G401 (cell line): Measurements from ENCODE around the gene EEF1AKMT1. TPM values are rescaled to one million over a fixed set of nuclear protein-coding genes. Genes with fewer than 3 reads are reported as not detected.
"Not testable (repeated sequence)": the region's sequence is repeated elsewhere in the genome, so short reads cannot be mapped to it uniquely, and the experiment has no call there.

ENCODE experiments used
- DNase-seq: peaks from one replicate; pipeline ENCODE4 v3.0.0-alpha.2; 2015; ENCODE audit warnings: low spot score
- in situ Hi-C: cut with HindIII; loops from 2 replicates; pipeline ENCODE4 v1.10.0; 2016; ENCODE audit warnings: low sequenced_read_pairs, mixed read lengths
- total RNA-seq: library from RNA; depleted of rRNA; stranded (reverse); fragments of >200 nt; shearing (Covaris generic); gene quantifications from 2 replicates; pipeline ENCODE4 v1.2.3, GENCODE V29; 2014

Gene EEF1AKMT1
- total RNA-seq, 1 experiment from 2014 or later = 14.4 TPM

DNA sequence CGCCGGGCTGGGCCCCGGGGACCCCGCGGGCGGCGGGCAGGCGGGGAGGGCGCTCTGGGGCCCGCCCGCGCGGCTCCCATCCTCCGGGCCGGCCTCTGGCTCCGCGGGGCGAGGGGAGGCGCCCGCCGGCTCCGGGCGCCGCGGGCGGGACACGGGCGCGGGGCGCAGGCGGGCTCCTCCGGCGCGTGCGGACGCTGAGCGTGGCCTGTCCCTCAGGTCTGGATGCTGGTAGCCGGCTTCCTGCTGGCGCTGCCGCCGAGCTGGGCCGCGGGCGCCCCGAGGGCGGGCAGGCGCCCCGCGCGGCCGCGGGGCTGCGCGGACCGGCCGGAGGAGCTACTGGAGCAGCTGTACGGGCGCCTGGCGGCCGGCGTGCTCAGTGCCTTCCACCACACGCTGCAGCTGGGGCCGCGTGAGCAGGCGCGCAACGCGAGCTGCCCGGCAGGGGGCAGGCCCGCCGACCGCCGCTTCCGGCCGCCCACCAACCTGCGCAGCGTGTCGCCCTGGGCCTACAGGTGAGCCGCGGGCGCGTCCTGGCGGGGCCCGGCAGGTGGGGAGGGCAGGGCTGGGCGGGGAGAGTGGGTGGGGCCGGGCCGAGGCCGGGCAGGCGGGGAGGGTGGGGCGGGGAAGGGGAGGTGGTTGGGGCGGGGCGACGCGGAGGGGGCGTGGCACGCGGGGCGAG, 69.8 kb downstream of the EEF1AKMT1 start:
- DNase-seq = peak; percentile 55
- in situ Hi-C loops = no loop called here

DNA sequence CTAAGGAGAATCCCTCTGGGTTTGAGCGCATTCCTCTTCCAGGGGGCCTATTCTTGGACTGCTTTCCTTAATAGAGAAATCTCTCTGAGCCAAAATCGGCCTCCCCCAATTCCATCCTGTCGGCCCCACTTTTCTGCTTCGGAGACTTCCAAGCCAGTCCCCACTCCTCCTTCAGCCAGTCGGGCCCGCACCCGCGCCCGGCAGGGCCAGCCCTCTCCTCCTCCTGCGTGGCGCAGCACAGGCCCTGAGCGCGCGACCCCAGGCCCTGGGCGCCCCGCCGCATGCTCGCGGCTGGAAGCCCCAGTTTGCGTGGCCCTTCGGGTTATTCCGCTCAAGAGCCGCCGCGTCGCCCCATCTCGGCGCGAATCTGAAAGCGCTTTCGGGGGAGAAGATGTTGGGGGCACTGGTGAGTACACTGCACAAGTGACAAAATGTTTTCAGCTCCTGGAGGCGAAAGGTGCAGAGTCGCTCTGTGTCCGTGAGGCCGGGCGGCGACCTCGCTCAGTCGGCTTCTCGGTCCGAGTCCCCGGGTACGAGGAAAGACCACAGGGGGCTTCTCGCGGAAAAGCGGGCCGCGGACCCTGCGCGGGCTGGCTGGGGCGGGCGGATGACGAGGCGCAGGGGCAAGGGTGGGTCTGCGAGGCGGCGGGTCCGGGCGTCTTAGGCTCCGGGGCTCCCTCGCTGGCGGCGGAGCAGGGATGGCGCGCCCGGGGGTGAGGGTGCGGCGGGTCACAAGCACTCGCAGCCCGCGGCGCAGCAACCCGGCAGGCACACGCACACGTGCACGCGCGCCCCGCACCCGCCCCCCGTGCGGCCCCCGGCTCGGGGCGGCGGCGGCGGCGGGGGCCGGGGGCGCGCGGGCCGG, 70.6 kb downstream of the EEF1AKMT1 start, which contains the start of gene IL17D:
TSS of gene IL17D (plus strand) at position 785 of the 865 bp plus-strand sequence. CDS start 303 bp downstream, outside the sequence.
- in situ Hi-C loops = no loop called here
- DNase-seq = peak; percentile 46

DNA sequence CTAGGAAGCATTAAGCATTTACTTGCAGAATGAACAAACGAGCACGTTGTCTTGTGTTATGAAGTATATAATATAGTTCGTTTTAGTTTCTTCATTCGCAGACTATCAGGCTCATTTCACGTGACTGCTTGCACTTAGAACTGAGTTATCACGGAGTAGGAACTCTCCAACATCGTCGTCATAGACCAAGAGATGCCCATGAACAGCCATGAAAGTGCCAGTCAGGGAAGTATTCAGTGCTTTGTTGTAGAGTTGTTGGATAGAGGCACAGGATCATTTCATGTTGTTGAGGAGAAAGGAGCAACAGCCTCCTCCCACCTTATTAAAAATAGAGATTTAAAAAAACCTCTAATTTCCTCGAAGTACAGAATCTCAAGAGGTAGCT, 71.2 kb downstream of the EEF1AKMT1 start:
- in situ Hi-C loops = no loop called here
- DNase-seq = peak; percentile 42

DNA sequence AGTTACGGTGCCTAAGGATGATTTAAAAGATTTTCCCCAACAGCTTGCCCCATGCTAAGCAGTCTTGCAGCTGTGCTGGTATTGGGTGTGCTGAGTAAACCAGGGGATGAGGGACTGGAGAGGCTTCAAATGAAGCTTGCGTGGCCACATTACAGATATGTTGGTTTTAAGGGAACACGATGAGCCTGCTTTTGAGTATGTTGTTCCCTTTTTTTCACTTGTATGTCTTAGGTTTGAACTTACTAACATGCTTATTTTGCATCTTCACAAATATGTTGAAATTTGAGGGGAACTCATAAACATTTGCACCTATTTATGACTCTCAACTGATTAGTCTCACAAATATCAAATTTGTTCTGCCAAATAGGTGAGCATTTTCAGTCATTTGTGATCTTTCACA, 72.3 kb downstream of the EEF1AKMT1 start:
- in situ Hi-C loops = no loop called here
- no peak for DNase-seq

DNA sequence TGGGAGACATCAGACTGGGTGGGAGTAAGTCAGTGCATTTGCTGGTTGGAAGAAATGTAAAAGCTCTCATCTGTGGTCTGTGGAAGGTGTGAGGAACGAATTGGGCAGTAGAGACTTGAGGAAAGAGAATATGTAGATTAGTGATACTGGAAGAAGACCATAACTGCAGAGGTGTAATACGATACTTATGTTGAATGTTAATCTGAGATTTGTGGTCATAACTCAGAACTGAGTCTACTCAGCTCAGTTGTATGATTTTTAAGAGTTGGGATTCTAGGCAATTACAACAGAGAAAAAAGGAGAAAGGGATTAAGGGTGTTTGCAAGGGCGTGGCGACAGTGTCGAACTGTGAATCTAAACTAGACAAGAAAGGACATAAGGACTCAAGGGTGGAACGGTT, 73.5 kb downstream of the EEF1AKMT1 start:
- in situ Hi-C loops = no loop called here
- DNase-seq = no peak

DNA sequence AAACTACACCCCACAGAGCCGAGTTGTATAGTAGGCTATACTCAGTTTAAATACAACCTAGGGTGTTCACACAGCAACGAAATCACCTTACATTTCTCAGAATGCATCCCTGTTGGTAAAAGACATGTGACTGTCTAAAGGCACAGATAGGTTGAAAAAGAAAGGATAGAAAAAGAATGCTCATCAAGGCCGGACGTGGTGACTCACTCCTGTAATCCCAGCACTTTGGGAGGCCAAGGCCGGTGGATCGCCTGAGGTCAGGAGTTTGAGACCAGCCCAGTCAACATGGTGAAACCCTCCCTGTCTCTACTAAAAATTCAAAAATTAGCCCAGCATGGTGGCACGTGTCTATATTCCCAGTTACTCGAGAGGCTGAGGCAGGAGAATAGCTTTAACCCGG, 74.0 kb downstream of the EEF1AKMT1 start:
- no peak for DNase-seq
- in situ Hi-C loops = no loop called here

DNA sequence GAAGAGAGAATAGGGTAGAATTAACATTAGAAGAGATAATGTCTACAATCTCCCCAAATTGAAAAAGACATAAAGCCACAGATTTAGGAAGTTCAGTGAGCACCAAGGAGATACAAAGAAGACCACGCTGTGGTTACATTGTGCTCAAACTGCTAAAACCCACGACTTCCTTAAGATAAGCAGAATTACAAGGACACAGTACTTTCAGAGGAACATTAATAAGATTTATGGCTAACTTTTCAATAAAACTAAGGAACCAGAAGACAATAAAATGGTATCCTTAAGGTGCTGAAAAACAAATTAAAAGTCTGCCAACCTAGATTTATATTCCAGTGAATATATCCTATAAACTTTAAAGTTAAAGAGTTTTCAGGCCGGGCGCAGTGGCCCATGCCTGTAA, 77.7 kb downstream of the EEF1AKMT1 start:
- in situ Hi-C loops = no loop called here
- DNase-seq = no peak

DNA sequence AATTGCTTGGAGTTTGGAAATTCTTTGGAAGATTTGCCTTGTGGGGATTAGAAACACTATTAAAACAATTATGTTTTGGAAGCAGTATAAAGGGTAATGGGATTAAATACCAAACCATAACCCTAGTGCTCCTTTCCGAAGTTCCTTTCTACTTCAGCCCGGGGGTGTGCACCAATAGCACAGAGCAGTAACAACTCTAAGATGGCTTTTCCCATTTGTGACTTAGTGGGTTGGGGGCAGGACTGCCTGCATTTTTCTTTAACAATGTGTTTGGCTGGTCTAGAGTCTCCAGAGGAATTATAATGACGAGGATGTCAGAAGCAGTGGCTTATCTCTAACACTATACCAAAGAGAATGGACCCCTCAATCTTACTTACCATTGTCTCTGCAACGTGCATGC, 82.1 kb downstream of the EEF1AKMT1 start:
- in situ Hi-C loops = no loop called here
- no peak for DNase-seq

DNA sequence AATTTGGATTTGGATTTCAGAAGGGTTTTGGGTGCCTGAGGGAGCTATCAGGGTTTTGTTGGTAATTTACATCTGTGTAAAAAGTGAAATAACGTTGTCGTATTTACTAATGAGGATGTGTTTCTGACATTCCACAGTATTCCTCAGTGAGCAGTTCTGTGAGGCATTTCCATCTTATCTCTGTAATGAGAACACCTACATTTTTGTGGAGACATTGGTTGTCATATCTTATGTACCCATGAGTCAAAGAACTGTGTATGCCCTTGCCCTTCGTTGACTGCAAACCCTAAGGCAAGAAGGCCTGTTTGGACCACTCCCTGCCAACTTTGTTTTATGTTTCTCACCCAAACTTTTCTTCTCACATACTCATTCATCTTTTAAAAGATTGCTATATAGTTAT, 84.5 kb downstream of the EEF1AKMT1 start:
- in situ Hi-C loops = no loop called here
- no peak for DNase-seq

DNA sequence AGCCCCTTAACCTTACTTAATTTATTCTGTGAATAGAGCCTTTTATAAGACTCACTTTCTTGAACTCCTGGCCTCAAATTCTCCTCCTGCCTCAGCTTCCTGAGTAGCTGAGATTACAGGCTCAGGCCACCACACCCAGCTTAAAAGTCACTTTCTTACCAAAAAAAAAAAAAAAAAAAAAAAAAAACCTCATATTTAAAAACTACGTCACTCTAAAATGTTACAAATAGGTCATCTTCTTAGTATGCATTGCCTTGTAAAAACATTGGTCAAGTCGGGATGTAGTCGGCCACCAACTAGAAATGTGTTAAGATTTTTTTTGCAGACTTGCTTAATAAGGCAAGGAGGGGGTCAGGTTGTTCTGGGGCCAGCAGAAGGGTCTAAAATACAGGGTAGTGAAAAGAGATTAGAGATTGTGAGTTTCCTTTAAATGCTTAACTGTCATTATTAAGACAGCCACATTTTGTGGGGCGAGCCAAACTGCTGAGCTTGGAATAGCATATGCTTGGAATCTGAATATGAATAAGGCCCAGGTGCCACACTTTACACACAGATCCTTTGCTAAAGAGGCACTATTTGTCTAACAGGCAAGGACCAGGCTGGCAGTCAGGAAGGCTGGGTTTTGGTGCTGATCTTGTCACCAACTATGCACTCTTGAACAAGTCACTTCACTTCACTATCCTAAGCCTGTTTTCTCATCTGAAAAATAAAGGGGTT, 86.7 kb downstream of the EEF1AKMT1 start:
- no peak for DNase-seq
- in situ Hi-C loops = no loop called here

DNA sequence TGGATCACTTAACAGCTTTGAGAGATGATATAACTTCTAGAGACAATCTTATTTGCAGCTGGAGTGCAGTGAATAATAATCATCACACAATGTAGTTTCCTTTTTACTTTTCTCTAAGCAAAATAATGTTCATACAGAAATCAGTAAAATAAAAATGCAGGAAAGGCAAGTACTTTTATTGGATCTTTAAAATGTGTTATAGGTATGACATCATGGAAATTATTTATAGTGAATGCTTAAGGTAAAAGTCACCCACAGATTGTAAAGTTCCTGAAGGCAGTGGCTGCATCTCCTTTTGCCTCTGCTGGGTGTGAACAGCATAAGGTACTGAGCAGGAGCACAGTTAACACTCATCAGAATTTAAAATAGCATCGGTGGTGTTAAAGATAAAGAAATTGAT, 87.6 kb downstream of the EEF1AKMT1 start:
- in situ Hi-C loops = no loop called here
- DNase-seq = no peak

DNA sequence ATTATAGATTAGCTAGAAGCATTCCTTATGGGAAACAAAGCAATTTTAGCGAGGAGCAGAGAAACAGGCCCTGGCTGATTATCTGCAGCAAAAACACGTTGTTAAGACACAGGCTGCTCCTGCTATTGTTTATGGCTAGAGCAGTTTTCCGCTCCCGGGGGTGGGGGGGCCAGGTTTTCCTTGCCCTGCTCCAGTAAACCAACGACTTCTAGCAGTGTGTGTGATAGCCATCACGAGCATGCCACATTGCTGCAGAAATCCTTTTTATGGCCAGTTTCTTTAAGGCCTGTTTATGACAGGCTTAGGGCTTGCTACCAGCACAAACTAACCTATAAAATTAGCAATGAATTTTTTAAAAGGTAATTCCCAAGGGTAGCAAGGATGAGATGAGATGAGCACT, 88.7 kb downstream of the EEF1AKMT1 start:
- DNase-seq = no peak
- in situ Hi-C loops = no loop called here

DNA sequence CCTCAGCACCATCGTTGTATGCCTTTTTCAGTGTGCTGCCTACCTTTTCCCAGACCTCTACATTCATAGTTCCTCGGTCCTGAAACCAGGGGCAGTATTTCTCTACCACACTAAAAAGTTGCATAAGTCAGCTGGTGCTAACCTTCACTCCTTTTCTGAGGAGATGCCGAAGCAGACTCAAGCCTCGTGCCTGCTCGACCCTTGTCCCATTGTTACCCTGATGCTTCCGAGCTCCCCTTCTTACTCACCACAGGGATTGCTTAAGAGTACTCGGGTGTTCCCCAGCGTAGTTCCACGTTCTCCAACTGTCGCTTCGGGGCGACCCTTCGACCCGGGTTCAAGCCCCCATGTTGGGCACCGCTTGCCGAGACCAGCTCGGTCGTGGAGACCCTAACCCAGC, 89.2 kb downstream of the EEF1AKMT1 start:
- in situ Hi-C loops = no loop called here

DNA sequence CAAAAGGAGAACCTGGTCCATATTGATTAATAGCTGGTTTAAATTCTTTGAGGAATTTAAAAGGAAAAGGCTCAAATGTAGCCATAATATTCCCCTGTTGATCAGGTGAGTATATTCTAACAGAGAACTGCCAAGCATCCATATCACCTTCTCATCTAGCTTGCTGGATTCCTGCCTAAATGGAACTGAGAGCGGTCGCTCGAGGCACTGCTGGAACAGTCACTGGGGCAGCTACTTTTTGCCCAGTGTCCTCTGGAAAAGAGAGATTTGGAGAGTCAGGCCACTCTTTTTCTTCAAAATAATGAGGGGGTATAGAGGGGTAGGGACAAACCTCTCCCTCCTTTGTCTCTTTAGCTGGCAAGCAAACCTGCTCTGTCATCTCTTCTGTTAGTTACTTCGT, 89.7 kb downstream of the EEF1AKMT1 start:
- no peak for DNase-seq
- in situ Hi-C loops = no loop called here

More for the DNA sequence above, 89.2 kb downstream of the EEF1AKMT1 start:
- DNase-seq = no peak

DNA sequence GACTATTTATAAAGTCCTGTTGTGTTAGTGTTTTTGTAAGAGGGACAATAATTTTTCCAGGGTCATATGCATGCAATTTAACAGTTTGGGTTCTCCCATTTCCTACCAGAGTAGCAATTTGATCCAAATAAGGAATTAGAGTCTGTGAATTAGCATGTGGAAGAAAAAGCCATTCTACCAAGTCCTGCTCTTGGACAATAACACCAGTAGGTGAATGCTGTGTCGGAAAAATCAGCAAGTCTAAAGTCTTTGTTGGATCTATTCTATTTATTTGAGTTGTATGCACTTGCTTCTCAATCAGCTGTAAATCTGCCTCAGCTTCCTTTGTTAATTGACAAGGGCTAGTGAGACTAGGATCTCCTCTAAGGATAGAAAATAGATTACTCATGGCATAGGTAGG, 91.7 kb downstream of the EEF1AKMT1 start:
- no peak for DNase-seq
- in situ Hi-C loops = no loop called here

DNA sequence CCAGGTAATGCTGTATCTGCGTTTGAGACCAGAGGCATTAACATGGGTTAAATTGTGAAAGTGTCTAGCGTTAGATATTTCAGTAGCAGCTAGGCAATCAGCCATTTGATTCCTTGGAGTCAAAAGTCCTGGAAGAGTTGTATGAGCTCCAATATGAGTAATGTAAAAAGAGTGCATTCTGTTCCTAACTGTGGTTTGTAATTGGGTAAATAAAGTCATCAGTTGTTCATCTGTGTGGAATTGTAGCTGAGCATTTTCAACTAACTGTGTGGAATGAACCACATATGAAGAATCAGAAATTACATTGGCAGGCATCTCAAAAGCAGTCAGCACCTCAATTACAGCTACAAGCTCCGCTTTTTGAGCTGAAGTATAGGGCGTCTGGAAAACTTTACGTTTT, 92.3 kb downstream of the EEF1AKMT1 start:
- DNase-seq, in situ Hi-C loops: not testable (repeated sequence)

DNA sequence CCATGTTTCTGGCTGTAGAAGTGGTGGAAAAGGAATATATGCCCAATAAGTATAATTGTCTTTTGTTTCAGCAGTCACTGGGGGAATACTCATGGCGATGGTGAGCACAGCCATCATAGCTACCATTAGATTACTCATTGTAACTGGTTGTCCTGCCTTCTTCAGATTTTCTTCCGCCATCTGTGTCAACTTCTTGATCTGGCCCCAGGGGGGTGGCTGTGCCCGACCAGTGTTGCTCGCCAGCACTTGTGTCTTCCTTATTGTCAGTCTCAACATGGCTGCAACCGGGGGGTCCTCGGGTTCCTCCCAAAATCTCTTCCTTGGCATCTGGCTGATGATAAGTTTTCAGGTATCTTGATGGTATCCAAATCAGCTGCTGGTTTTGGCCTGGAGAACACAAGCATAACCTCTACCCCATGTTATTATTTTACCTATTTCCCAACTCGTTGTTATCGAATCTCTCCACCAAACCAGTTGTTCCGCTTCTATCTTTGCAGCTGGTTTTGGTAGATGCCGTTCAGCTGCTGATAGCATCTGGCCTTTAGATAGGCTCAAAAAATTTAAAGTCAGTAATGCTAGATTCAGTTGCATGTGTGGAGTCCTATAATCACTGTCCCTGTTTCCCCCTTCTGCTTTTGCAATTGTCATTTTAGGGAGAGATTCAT, 93.2 kb downstream of the EEF1AKMT1 start:
- in situ Hi-C loops = no loop called here
- DNase-seq = no peak

DNA sequence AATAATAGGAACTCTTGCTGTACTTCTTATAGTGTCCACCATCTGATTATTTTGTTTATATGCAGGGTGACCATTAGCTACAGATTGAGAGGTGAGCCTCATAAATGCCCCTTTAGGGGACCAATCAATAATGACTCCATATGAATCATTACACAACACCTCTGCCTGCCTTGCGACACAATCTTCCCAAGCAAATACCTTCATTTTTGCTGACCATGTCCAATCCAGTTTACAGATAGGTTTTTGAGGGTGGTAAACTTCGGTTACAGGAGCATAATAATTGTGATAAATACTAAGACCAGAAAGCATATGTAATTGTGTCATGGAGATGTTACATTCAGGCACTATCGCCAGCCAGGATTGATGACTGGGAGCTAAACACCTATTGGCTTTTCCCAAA, 93.9 kb downstream of the EEF1AKMT1 start:
- DNase-seq = no peak
- in situ Hi-C loops = no loop called here
